Activated CD4-positive, CD25-positive, alpha-beta regulatory T cell treated with anti-CD3 and anti-CD28 coated beads, Interleukin-2, amount 50 U/mL, for 24 hours (primary cell): ENCODE results near the gene DNAH5.
"Not testable (repeated sequence)": the region's sequence is repeated elsewhere in the genome, so short reads cannot be mapped to it uniquely, and the experiment has no call there.

Source experiments
- ATAC-seq, 2 donors: fragments of 150-1000 bp; cut with Tn5 transposase; one replicate each; pipeline ENCODE4 v1.10.0; 2021; ENCODE audit warnings: mild to moderate bottlenecking in 1 of 2, moderate library complexity in 1 of 2

DNAH5 gene, protein sequence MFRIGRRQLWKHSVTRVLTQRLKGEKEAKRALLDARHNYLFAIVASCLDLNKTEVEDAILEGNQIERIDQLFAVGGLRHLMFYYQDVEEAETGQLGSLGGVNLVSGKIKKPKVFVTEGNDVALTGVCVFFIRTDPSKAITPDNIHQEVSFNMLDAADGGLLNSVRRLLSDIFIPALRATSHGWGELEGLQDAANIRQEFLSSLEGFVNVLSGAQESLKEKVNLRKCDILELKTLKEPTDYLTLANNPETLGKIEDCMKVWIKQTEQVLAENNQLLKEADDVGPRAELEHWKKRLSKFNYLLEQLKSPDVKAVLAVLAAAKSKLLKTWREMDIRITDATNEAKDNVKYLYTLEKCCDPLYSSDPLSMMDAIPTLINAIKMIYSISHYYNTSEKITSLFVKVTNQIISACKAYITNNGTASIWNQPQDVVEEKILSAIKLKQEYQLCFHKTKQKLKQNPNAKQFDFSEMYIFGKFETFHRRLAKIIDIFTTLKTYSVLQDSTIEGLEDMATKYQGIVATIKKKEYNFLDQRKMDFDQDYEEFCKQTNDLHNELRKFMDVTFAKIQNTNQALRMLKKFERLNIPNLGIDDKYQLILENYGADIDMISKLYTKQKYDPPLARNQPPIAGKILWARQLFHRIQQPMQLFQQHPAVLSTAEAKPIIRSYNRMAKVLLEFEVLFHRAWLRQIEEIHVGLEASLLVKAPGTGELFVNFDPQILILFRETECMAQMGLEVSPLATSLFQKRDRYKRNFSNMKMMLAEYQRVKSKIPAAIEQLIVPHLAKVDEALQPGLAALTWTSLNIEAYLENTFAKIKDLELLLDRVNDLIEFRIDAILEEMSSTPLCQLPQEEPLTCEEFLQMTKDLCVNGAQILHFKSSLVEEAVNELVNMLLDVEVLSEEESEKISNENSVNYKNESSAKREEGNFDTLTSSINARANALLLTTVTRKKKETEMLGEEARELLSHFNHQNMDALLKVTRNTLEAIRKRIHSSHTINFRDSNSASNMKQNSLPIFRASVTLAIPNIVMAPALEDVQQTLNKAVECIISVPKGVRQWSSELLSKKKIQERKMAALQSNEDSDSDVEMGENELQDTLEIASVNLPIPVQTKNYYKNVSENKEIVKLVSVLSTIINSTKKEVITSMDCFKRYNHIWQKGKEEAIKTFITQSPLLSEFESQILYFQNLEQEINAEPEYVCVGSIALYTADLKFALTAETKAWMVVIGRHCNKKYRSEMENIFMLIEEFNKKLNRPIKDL (N-terminal part only)

DNA sequence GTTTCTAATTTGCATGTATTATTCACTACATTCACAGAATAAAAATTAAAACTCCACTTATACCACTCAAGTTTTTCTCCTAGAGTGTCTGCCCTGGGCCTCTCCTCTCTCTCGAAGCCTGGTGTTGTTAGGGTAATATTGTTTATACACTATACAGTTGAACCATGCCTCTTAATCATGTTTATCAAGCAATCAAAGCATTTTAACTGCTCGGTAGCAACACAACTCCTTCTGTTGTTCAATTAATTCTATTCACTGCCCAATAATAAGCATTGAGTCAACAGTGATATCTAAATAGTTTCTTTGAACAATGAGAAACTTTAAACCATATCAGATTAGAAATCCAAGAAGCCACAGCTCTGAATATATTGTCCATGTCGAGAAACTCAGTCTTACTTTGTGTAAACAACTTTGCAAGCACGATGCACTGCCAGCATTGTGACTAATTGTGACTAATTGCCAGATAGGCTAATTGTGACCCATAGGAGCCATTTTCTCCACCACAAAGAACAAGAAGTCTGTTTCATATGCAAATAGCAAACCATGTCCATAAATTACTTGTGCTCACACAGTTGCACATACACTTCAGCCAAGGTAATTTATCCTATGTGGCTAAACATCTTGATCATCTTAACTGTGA lies at the start of gene DNAH5:
Gene DNAH5, minus strand, starts transcription at position 129 of the 640 bp plus-strand sequence. CDS start 250 bp downstream, outside the sequence.
- no peak for ATAC-seq

DNA sequence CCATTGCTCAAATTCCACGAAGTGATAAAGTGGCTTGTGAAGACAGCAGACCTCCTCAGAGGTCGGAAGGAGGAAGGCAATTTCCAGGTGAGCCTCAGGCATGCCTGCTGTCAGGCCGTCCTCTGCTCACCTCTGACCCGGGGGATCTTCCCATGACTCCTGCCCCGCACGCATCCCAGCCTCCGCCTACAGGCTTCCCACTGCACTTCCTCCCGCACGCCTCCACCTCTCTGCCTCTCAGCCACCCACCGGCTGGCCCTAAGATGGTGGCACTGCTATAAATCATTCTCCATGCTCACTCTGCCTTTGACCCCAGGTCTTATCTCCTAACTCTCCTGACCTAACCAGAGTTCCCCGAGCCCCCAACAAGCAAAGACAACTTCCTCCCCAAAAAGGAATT lies 49.4 kb upstream of the DNAH5 start:
- ATAC-seq = no peak

DNA sequence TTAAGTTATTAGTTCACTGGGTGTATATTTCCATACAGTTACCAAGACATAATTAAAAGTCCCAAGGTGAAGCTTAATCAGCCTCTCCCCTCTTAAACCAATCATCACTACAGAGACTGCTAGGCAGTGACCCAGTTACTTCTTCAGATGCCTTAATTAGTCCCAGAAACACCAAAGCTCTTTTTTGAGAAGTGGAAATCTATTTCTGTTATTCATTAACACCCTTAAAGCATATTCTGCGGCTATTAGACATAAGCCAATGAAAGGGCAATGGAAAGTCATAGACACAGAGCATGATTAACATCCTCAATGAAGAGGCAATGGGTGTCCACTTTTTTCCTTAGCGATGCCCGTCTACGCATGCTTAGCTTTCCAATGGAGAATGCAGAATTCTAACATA lies 48.3 kb upstream of the DNAH5 start:
- no peak for ATAC-seq

DNA sequence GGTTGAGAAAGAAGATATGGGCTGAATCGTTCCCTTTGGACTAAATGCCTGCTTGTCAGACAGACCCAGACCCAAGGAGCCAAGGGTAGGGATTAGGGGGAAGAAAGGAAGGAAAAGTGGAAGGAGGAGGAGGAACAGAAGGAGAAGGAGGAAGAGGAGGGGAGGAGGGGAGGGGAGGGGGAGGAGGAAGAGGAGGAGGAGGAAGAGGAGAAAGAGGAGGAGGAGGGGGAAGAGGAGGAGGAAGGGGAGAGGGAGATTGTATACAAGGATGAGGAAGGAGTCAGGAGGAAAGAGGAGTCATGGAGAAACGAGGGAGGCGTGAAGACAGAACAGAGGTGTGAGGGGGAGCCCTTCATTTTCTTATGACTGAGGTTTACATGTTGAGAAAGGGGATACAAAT lies 46.9 kb upstream of the DNAH5 start:
- no peak for ATAC-seq

DNA sequence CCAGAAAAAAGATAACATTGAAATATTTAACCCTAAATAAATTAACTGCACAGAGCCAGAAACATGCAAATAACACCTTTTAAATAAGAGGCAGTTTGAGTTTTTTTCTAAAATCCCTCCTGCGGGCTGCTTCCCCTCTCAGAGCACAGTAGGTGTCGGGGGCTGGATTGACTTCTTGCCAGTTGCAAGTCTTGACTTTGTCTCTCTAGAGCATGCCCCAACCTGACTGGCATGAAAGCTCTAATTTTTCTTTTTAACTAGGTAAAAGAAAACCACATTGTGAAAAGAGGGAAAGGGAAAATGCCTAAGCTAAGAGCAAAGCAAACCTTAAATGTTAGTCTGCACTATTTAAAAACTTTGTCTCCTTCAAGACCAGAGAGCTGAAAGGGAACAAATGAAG lies 46.4 kb upstream of the DNAH5 start:
- ATAC-seq = no peak

DNA sequence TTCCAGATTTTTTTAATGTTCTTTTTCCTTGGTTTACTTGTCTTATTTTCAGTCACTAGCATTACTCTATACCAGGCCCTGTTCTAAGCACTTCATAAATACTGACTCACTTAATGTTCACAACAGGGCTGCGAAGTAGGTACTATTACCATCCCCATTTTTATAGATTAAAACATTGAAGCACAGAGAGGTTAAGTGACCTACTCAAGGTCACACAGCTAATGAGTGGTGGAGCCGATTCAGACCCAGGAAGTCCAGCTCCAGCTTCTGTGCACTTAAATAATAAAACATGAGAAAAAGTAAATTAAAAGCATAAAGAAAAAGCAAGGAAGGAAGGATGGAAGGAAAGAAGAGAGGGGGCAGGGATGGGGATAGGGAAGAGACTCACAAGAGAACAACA lies 45.3 kb upstream of the DNAH5 start:
- no peak for ATAC-seq

DNA sequence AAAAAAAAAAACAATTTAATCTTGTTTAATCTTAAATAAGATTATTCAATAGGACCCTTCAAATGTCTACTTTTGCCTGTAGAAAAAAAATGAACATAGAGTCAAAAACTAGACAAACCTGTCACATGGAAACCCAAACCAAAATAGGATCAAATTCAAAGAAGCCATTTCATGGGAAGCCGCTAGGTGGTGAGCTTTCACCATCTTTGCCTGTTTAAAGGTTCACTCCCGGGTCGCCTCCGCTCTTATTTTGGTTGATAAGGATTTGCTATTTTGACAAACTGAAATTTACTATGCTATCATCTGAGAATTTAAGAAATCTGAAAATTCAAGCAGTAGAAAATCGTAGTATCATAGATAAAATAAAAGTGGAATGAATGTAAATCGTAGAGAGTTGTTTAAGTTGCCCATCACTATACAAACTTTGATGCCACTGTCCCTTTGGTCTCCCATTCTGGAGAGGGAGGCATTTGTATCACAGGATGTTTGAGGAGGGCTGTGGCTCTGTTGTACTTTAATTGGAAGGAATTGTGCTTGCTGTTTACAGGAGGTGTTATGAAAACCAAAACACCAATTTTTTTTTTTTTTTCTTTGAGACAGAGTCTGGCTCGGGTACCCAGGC lies 43.5 kb upstream of the DNAH5 start:
- no peak for ATAC-seq

DNA sequence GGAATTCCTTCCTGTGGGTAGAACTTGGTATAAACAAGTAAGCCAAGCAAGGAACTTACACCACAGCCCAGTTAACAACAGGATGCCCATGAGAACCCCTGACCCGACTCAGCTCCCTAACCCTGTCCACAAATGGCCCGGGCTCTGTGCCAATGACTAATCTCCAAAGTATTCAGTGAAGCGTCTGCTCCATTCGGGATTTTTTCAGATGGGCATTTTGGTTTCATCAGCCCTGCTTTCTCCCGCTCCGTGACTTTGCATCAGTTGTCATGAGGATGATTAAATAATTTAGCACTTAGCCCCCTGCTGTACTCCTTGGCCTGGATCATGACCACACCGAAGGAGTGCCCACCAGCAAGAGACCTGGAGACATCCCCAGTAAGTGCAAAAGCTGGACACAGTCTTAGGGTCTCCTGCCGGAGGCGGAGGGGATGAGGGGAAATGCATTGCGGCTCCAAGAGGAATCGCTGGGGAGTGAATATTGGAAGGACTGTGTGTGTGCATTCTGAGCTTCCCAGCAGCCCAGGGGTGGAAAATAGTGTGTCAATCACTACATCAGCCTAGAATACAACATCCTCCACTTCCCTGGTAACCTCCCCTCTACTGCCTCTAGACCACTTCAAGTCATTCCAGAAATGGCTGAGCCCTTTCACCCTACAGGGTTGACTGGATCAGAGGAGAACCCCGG lies 41.4 kb upstream of the DNAH5 start:
- ATAC-seq = no peak

DNA sequence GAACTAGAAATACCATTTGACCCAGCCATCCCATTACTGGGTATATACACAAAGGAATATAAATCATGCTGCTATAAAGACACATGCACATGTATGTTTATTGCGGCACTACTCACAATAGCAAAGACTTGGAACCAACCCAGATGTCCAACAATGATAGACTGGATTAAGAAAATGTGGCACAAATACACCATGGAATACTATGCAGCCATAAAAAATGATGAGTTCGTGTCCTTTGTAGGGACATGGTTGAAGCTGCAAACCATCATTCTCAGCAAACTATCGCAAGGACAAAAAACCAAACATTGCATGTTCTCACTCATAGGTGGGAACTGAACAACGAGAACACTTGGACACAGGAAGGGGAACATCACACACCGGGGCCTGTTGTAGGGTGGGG lies 40.4 kb upstream of the DNAH5 start:
- ATAC-seq = not testable (repeated sequence)

DNA sequence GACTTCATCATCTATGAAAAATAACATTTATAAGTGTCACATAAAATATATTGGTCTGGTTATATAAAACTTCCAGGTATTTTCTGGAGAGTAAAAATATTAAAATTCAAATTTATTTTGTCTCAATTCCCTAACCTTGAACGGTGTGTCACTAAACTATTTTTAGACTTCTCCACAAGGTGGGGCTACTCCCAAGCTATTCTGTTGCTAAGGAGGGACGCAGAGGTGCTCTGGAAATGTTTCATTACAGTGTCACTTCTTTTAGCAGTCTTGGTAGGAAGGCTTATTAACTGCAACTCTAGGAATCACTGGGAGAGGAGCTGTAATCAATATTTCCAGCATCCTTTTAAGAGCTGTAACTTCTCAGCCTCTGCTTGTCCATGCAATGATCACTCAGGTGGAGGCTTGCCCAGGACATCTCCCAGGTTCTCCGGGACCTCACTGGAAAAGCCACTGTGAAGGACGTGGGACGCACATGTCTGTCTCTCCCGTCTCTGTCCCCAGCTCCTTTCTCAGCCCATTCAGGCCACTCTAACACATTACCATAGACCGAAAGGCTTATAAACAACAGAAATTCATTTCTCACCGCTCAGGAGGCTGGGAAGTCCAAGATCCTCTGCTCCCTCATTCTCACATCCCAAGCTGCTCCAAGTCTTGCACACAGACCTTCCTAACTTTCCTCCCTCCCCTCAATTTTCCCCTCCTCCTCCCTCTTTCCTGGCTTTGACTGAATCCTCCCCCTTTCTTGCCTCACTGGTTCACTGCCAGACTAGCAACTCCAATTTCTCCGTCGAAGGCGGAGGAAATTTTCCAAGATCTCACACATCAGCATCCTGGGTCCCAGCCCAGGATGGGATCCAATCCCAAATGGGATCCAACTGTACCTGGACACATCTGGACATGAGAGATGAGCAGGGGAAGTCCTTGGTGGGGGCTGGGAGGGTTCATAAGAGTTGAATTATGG lies 32.7 kb upstream of the DNAH5 start:
- no peak for ATAC-seq

DNA sequence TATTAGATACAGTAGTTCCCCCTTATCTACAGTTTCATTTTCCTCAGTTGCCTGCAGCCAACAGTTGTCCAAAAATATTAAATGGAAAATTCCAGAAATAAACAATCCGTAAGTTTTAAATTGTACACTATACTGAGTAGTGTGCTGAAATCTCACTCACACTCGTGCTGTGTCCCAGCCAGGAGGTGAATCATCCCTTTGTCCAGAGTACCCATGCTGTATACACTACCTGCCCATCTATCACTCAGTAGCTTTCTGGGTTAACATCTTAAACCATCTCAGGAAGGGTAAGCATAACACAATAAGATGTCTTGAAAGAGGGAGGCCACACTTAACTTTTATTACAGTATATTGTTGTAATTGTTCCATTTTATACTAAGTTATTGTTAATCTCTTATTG lies 31.7 kb upstream of the DNAH5 start:
- no peak for ATAC-seq

DNA sequence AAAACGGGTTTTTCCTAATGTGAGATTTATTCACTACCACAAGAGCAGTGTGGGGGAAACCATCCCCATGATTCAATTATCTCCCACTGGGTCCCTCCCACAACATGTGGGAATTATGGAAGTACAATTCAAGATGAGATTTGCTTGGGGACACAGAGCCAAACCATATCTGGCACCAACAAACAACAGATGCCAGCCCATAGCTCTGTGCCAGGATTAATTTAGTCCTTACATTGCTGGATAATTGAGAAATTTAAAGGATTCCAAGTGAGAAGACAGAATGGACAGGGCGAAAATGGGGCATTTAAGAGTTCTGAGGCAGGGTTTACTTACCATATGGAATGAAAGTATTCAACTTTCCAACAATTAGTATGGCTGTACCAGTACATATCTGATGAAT lies 30.8 kb upstream of the DNAH5 start:
- no peak for ATAC-seq

DNA sequence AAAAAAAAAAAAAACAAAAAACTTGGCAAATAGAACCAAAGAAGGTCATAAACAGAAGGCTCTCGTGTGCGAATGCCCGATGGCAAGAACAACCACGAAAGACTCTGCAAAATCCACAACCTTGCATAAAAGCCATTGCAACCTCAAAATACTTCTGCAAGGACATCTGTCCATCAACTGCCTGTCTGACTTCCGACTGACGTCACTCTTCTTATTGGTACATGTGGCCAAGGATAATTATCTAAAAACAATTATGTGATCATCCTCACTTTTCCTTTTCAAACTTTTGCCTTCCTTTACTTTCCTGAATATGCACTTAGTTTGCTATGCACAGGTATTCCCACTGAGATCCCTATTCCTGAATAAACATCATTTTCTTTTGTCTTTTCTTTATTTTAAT lies 29.2 kb upstream of the DNAH5 start:
- no peak for ATAC-seq

DNA sequence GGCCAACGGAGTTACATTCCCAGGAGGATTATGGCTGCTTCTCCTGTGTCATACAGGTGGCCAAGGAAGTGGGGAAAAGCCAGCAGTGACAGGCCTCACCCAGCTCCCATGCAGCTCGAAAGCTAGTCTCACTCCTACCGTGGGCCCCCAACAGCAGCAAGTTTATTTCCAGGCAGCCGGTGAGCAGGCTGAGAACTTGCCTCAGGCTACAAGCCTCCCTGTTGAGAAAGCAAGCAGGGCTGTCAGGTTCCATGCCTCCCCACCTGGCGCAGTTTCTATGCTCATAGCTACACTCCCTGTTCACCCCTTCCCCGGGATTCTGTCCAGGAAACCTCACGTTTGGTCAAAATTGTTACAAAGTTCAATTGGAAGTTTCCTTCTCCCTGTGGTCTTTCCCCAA lies 27.5 kb upstream of the DNAH5 start:
- ATAC-seq = no peak

DNA sequence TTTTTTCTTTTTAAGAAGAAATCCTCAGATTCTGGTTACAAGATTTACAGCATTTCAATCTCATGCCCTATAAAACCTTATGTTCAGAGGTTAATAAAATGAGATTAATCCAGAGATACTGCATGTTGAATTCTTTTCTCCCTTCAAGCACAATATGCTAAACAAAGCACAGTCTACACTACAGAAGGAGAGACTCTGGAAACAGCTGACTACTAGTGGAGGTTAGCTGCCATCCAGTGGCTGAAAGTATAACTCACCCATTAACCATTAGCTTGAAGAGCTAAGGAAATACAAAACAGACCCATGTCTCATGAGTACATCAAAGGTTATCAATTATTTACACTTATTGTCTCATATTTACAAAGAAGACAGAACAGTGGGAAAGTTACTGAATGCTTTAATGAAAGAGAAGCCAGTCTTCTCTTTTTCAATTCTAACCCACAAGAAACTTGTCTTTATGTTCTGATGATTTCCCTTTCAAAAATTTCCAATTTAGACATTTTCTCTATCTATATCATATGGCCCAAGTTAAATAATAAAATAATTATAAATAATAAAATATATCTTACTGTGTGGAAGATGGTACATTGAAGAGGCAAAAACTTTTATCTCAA lies 12.7 kb upstream of the DNAH5 start:
- no peak for ATAC-seq

DNA sequence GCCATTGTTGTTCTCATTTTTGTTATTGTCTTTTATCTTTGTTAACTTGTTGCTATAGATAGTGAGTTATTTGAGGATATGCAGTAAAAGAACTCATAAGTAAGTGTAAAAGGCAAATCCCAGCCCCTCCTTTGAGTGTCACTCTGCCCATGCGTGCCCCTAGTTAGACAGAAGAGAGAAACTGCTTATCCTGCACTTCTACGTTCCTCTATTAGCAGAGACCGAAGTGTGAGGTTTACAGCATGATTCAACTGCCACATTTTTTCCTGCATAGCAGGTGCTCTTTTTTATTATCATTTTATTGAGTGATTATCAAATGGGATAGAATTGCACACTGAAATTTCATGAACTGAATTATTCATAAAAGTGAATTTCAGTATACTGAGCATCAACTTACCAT lies 12.0 kb upstream of the DNAH5 start:
- ATAC-seq = no peak

DNA sequence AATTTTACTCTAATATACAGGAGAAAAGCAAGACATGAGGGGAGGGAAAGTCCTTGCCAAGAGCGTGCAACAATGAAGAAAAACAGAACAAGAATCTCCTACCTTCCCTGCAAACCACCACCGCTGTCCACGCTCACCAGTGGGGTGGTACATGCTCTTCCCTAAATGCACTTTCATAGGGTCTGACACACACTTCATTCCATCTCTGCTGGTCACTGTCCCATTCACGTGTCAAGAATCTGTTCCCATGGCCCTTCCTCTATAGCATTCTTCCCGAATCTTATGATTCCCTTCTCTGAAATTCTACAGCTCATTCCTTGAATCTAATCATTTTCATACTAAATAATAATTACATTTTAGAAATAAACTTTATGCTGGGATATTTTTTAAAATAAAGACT lies 11.4 kb upstream of the DNAH5 start:
- no peak for ATAC-seq

DNA sequence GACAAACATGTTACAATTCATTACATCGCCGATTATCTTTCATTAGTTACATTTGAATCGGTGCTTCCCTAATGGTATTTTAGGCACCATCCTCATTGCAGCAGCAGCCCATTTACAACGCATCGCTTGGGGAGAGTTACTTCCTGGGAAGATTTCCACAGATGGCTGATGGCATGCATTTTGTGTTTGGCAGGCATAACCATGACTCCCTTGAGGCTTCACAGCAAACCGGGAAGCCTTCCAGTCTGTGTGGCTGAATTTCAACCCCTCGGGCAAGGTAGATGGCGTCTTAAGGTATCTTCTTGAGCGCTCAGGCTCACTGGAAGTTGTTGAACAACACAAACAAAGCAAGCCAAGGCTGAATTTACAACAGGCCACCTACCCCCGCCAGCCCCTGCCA lies 1.6 kb upstream of the DNAH5 start:
- ATAC-seq = no peak

DNA sequence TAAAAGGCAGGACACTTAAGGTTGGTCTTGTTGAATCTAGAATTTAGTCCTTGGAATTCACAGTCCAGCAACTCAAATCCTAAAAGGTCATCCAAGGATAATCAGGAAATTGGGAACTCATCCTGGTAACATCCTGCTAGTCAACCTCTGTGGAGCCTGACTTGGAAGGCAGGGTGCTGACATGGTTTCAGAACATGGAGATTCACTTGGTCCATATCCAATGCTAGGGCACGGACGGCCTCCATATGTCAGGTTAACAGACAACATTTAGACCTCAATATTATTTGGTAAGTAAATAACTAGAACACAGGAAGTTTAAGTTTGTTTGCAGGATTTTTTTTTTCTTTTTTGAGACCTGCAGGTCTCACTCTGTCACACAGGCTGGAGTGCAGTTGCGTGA lies 783 bp upstream of the DNAH5 start:
- no peak for ATAC-seq

DNA sequence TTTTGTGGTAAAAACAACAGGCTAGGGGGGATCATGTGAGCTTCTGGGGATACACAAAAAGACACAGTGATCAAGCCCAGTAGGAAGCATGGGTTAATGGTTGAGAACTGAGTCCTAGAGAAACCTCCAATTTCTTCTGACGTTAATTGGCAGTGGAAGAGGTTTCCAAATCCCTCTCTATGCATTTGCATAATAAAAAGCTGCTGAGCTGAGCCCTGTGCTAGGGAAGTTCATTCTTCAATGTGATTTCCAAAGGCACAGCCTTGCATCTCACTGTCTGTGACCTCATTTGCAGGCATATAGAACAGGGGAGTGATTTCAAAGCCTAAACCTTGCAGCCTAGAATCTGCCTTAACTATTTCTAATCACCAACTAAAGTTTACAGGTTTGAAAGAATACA lies 812 bp downstream of the DNAH5 start:
- ATAC-seq = no peak
